Karpas-422 (cell line): Measurements from ENCODE around the gene TAS2R41. TPM values are rescaled to one million over a fixed set of nuclear protein-coding genes. Genes with fewer than 3 reads are reported as not detected.
"Not testable (repeated sequence)": the region's sequence is repeated elsewhere in the genome, so short reads cannot be mapped to it uniquely, and the experiment has no call there.

ENCODE experiments used
- DNase-seq: peaks from one replicate; pipeline ENCODE4 v3.0.0-alpha.2; 2015
- H2AFZ ChIP-seq: fragments of 200-600 bp; sonication (generic); 2 replicates; pipeline ENCODE4 v1.6.1; 2014; ENCODE audit warnings: antibody characterized with exemption, low read length, mixed read lengths
- H3K27ac ChIP-seq: fragments of 200-600 bp; sonication (generic); 2 replicates; pipeline ENCODE4 v1.5.1; 2014; ENCODE audit warnings: mild to moderate bottlenecking, low read length, moderate library complexity
- H3K27me3 ChIP-seq: fragments of 200-600 bp; sonication (generic); 2 replicates; pipeline ENCODE4 v1.6.1; 2014; ENCODE audit warnings: low read length, mixed read lengths
- H3K36me3 ChIP-seq: fragments of 200-600 bp; sonication (generic); 2 replicates; pipeline ENCODE4 v1.6.1; 2014; ENCODE audit warnings: low read length, mixed read lengths; ENCODE audit not compliant: insufficient read depth
- H3K4me1 ChIP-seq: fragments of 200-600 bp; sonication (generic); 2 replicates; pipeline ENCODE4 v1.6.1; 2014; ENCODE audit warnings: mild to moderate bottlenecking, low read length, mixed read lengths
- H3K4me2 ChIP-seq: fragments of 200-600 bp; sonication (generic); 2 replicates; pipeline ENCODE4 v1.6.1; 2014; ENCODE audit warnings: low read length, low read depth, mild to moderate bottlenecking; ENCODE audit not compliant: poor library complexity, severe bottlenecking
- H3K4me3 ChIP-seq: fragments of 200-600 bp; sonication (generic); 2 replicates; pipeline ENCODE4 v1.5.1; 2014; ENCODE audit warnings: mild to moderate bottlenecking, antibody characterized with exemption, low read length, mixed read lengths
- H3K79me2 ChIP-seq: fragments of 200-600 bp; sonication (generic); 2 replicates; pipeline ENCODE4 v1.6.1; 2014; ENCODE audit warnings: mild to moderate bottlenecking, low read length, mixed read lengths
- H3K9ac ChIP-seq: fragments of 200-600 bp; sonication (generic); 2 replicates; pipeline ENCODE4 v1.6.0; 2014; ENCODE audit warnings: low read length
- H3K9me2 ChIP-seq: fragments of 200-600 bp; sonication (generic), shearing (Covaris generic); replicated peaks from 2 replicates; pipeline ENCODE4 v1.6.0; 2014; ENCODE audit warnings: mild to moderate bottlenecking, low read length, moderate library complexity; ENCODE audit not compliant: insufficient read depth
- H3K9me3 ChIP-seq: fragments of 300-700, 200-600 bp; sonication (generic); 2 replicates; pipeline ENCODE4 v1.6.1; 2014; ENCODE audit warnings: low read length, mixed read lengths
- H4K20me1 ChIP-seq: fragments of 200-600 bp; sonication (generic); 2 replicates; pipeline ENCODE4 v1.6.1; 2014; ENCODE audit warnings: mild to moderate bottlenecking, antibody characterized with exemption, low read length, low read depth; ENCODE audit not compliant: insufficient read depth
- total RNA-seq: library from RNA; depleted of rRNA; stranded (reverse); fragments of >200 nt; shearing (Covaris generic); gene quantifications from 2 replicates; pipeline ENCODE4 v1.2.3, GENCODE V29; 2014; ENCODE audit warnings: low replicate concordance

Gene TAS2R41
- total RNA-seq, 1 experiment from 2014 or later: not detected

DNA sequence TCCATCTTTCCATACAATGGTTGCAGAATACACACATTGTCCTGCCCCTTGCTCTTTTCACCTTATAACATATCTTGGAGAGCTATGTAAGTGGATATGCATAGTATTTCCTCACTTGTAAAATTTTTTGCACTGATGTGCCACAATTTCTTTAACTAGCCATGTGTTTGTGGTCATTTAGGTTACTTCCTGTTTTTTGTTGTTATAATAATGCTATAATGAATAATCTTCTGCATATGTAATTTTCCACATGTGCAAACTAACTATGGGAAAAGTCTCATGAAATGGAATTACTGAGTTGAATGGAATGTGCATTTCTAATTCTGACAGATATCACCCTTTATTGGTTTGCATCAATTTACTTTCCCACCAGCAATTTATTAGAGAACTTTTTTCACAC lies 2.8 kb downstream of the TAS2R41 start:
- Histone ChIP-seq H3K9me3 (no peaks in the 10 kb centered on the region), H3K4me1 (peaks cover 42% of the 10 kb centered on the region), H3K9me2 (no peaks in the 10 kb centered on the region), H2AFZ (no peak overlapping the region), H3K36me3 (no peaks in the 10 kb centered on the region), H4K20me1 (no peaks in the 10 kb centered on the region), H3K27me3 (no peaks in the 10 kb centered on the region), H3K4me2 (no peak overlapping the region), H3K79me2 (no peaks in the 10 kb centered on the region), H3K27ac (no peak overlapping the region), H3K9ac (no peak overlapping the region), H3K4me3 (no peak overlapping the region)
- DNase-seq: no peak

GRCh38 chr7:143484119-143484518 lies 6.4 kb downstream of the TAS2R41 start:
- H3K79me2 ChIP-seq: no peaks in the 10 kb centered on the region
- no peaks in the 10 kb centered on the region for H3K9me2 ChIP-seq
- no peak overlapping the region for H2AFZ ChIP-seq
- no peaks in the 10 kb centered on the region for H3K36me3 ChIP-seq
- H3K4me1 ChIP-seq: peaks cover 19% of the 10 kb centered on the region
- H3K9me3 ChIP-seq: no peaks in the 10 kb centered on the region
- H3K9ac ChIP-seq: no peak overlapping the region
- no peak overlapping the region for H3K27ac ChIP-seq
- no peaks in the 10 kb centered on the region for H3K27me3 ChIP-seq
- no peaks in the 10 kb centered on the region for H4K20me1 ChIP-seq
- H3K4me3 ChIP-seq: no peak overlapping the region
- H3K4me2 ChIP-seq: no peak overlapping the region
- DNase-seq: no peak

DNA sequence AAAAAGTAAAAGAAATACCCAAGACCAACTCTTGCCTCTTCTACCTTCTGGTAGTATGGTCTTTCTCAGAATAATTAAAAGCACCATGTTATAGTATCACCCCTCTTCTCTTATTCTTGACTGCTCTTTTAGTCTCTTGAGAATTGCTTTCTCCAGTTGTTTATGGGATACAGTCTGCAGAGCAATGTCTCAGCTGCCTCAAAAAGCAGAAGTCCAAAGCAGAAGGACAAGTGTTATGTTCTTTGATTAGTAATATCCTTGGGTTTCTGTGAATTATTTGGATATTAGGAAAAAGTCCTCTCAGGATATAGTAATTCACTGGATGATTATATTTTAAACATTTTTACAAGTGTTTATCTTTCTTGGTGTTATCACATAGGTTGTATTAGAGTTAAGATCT lies 7.4 kb downstream of the TAS2R41 start:
- Histone ChIP-seq H2AFZ (no peak overlapping the region), H3K27ac (no peak overlapping the region), H3K27me3 (no peaks in the 10 kb centered on the region), H3K9ac (no peak overlapping the region), H3K36me3 (no peaks in the 10 kb centered on the region), H3K79me2 (no peaks in the 10 kb centered on the region), H3K4me2 (no peak overlapping the region), H3K4me3 (no peak overlapping the region), H4K20me1 (no peaks in the 10 kb centered on the region), H3K4me1 (peaks cover 10% of the 10 kb centered on the region), H3K9me3 (no peaks in the 10 kb centered on the region), H3K9me2 (no peaks in the 10 kb centered on the region)
- no peak for DNase-seq

DNA sequence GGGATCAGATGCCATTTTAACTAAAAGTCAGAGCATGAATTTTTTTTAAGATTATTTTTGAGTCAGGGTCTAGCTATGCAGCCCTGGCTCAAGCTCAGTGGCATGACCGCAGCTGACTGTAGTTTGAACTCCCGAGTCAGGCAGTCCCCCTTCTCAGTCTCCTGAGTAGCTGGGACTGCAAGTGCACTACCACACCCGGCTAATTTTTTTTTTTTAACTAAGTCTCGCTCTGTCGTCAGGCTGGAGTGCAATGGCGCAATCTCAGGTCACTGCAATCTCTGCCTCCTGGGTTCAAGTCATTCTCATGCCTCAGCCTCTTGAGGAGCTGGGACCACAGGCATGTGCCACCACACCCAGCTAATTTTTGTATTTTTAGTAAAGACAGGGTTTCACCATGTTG lies 7.8 kb downstream of the TAS2R41 start:
- H4K20me1 ChIP-seq: no peaks in the 10 kb centered on the region
- H3K36me3 ChIP-seq: no peaks in the 10 kb centered on the region

DNA sequence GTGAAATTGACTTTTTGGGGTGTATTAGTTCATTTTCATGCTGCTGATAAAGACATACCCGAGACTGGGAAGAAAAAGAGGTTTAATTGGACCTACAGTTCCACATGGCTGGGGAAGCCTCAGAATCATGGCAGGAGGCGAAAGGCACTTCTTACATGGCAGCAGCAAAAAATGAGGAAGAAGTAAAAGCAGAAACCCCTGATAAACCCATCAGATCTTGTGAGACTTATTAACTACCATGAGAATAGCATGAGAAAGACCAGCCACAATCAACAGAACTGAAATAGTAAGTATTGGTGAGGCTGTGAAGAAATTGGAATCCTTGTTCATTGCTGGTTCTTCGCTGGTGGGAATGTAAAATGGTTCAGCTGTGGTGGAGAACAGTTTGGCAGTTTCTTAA lies 8.6 kb downstream of the TAS2R41 start:
- H3K9me2 ChIP-seq, H3K27me3 ChIP-seq, H3K36me3 ChIP-seq, H3K9ac ChIP-seq, H3K9me3 ChIP-seq, H3K4me3 ChIP-seq, H2AFZ ChIP-seq, H3K27ac ChIP-seq, DNase-seq, H3K4me2 ChIP-seq, H3K4me1 ChIP-seq, H3K79me2 ChIP-seq, H4K20me1 ChIP-seq: not testable (repeated sequence)

More for the DNA sequence above, 7.8 kb downstream of the TAS2R41 start:
- H2AFZ ChIP-seq: no peak overlapping the region
- no peak overlapping the region for H3K9ac ChIP-seq
- no peaks in the 10 kb centered on the region for H3K79me2 ChIP-seq
- no peaks in the 10 kb centered on the region for H3K9me3 ChIP-seq
- H3K27me3 ChIP-seq: no peaks in the 10 kb centered on the region
- H3K4me1 ChIP-seq: peaks cover 10% of the 10 kb centered on the region
- no peaks in the 10 kb centered on the region for H3K9me2 ChIP-seq
- no peak overlapping the region for H3K27ac ChIP-seq
- H3K4me3 ChIP-seq: no peak overlapping the region
- no peak for DNase-seq
- H3K4me2 ChIP-seq: no peak overlapping the region

GRCh38 chr7:143487061-143487460 lies 9.4 kb downstream of the TAS2R41 start:
- no peaks in the 10 kb centered on the region for H3K27me3 ChIP-seq
- H3K79me2 ChIP-seq: no peaks in the 10 kb centered on the region
- H3K9me2 ChIP-seq: no peaks in the 10 kb centered on the region
- H3K9me3 ChIP-seq: no peaks in the 10 kb centered on the region
- no peaks in the 10 kb centered on the region for H4K20me1 ChIP-seq
- H3K36me3 ChIP-seq: no peaks in the 10 kb centered on the region
- no peak overlapping the region for H3K27ac ChIP-seq
- H3K4me2 ChIP-seq: no peak overlapping the region
- H3K4me1 ChIP-seq: peaks cover 10% of the 10 kb centered on the region
- no peak overlapping the region for H2AFZ ChIP-seq
- no peak overlapping the region for H3K4me3 ChIP-seq
- no peak overlapping the region for H3K9ac ChIP-seq
- no peak for DNase-seq

DNA sequence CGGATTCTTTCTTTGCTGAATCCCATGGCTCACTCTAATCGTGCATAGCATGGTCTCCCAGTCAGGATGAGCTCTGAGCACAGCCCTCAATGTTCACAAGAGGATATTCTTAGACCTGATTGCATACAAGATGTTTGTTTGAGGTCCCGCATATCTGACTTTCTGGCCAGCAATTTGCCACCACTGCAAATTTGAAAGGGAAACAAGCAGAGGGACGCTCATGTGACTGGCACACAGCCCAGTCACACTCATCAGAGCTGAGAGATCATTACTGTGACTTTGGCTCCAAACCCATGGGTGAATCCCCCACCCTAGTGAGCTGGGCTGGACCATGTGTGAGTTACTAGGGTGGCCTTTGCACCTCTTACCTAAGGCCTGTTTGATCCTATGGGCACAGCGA lies 9.9 kb downstream of the TAS2R41 start:
- Histone ChIP-seq H3K4me1 (peaks cover 10% of the 10 kb centered on the region), H3K9me2 (no peaks in the 10 kb centered on the region), H3K27me3 (no peaks in the 10 kb centered on the region), H3K9ac (no peak overlapping the region), H3K4me3 (no peak overlapping the region), H3K79me2 (no peaks in the 10 kb centered on the region), H4K20me1 (no peaks in the 10 kb centered on the region), H3K27ac (no peak overlapping the region), H3K4me2 (no peak overlapping the region), H3K36me3 (no peaks in the 10 kb centered on the region), H2AFZ (no peak overlapping the region), H3K9me3 (no peaks in the 10 kb centered on the region)
- DNase-seq: no peak

DNA sequence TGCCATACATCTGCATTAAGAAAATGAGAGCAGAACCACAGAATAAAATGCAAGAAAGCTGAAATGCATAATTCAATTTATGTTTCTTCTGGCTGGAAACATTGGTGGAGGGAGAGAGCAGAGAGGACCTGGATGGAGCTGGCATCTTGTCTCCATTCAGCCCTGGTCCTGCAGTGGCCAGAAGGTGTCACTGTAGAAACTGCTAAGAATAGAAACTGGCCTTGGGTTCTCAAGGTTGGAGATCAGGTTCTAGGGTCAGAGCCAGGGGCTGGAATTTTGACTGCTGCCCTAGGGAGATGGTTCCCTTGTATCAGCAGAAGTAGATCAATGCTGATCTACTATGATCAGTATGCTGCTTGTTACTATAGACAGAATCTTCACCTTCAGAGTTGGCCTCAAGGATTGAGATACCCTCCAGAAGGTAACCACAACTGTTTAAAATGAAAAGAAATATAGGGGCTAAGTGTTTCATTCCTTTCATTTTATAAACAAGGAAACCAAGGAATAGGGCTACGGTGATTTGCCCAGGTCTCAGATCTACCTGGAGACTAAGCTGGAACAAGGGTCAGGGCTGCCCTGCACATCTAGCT lies 13.1 kb downstream of the TAS2R41 start:
- no peaks in the 10 kb centered on the region for H3K9me3 ChIP-seq
- H3K27ac ChIP-seq: no peak overlapping the region
- no peaks in the 10 kb centered on the region for H3K36me3 ChIP-seq
- no peak overlapping the region for H3K9ac ChIP-seq
- H3K27me3 ChIP-seq: no peaks in the 10 kb centered on the region
- no peak for DNase-seq
- no peak overlapping the region for H3K4me2 ChIP-seq
- peaks cover 10% of the 10 kb centered on the region for H3K4me1 ChIP-seq
- H2AFZ ChIP-seq: no peak overlapping the region
- no peaks in the 10 kb centered on the region for H4K20me1 ChIP-seq
- no peak overlapping the region for H3K4me3 ChIP-seq
- no peaks in the 10 kb centered on the region for H3K79me2 ChIP-seq
- H3K9me2 ChIP-seq: no peaks in the 10 kb centered on the region

GRCh38 chr7:143492043-143492471 lies 14.4 kb downstream of the TAS2R41 start:
- H3K9ac ChIP-seq: no peak overlapping the region
- H3K27ac ChIP-seq: no peak overlapping the region
- DNase-seq: no peak
- no peaks in the 10 kb centered on the region for H3K9me3 ChIP-seq
- no peak overlapping the region for H3K4me3 ChIP-seq
- no peaks in the 10 kb centered on the region for H3K79me2 ChIP-seq
- H3K27me3 ChIP-seq: no peaks in the 10 kb centered on the region
- H3K36me3 ChIP-seq: no peaks in the 10 kb centered on the region
- no peaks in the 10 kb centered on the region for H3K9me2 ChIP-seq
- H3K4me2 ChIP-seq: no peak overlapping the region
- no peaks in the 10 kb centered on the region for H4K20me1 ChIP-seq
- H3K4me1 ChIP-seq: peaks cover 9% of the 10 kb centered on the region
- no peak overlapping the region for H2AFZ ChIP-seq
